ENCODE measurements around the gene SERPINH1. TPM values are rescaled to one million over a fixed set of nuclear protein-coding genes. Genes with fewer than 3 reads are reported as not detected.
A peak's percentile ranks its signal among the peaks of the same experiment; 100 is the strongest.

SERPINH1 gene
- total and polyA plus RNA-seq, 7 experiments from 2014 or later, result 2.9 to 19.9 (median 7.8) TPM

DNA sequence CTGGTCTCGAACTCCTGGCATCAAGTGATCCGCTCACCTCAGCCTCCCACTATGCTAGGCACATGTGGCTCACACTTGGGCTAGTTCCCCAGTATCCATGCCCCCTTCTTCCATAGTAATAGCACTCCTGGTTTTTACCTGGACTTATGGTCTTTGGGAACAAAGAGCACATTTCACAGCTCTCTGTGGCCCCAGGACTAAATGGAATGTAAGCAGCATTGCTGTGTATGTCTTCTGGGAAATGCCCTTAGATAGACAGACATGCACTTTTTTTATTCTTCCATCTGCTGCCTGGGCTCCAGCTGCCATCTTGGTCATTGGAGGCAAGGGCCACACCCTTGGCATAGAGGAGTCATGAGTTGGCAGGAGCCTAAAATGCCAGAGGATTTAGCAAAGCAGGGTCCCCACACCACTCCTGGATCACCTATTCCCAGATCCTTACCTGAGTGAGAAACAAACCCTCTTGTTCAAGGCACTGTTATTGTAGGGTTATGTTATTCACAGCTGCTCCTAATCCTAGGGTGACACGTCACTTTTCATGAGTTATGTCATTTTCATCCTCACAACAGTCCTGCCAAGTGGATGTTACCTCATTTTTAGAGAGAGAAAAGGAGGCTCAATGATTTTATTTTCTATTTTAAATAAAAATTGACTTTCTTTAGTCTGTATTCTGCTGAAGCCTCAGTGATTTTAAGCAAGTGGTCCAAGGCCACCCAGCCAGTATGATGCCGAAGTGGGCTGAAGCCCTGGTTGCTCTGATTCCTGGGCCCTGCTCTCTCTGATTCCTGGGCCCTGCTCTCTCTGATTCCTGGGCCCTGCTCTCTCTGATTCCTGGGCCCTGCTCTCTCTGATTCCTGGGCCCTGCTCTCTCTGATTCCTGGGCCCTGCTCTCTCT, 20.6 kb upstream of the SERPINH1 start:
- no peaks in the 10 kb centered on the region for H3K9me3 ChIP-seq (ENCODE audit: control insufficient read depth in 2 of 3, low read length in 3 of 3)
- H3K9me3 Mint-ChIP-seq, result no peaks in the 10 kb centered on the region
- peaks cover 0 to 6% (median 3%) of the 10 kb centered on the region in 5 donors for H3K27me3 Mint-ChIP-seq
- ChIA-PET CTCF (interaction anchor here (0.6 to 0.7 kb wide), 2 partner anchors 763 to 1916 kb away, joined by 3 to 7 read pairs; no protein-coding TSS in a partner anchor), POLR2A (no interaction called here)
- H3K36me3 Mint-ChIP-seq, result no peaks in the 10 kb centered on the region
- H3K36me3 ChIP-seq (ENCODE audit: control insufficient read depth in 2 of 3, insufficient read depth in 3 of 3, low read length in 3 of 3), result no peaks in the 10 kb centered on the region
- DNase-seq (no peak), ATAC-seq (no peak)
- intact Hi-C loops (cut with micrococcal nuclease), result no loop called here
- no peak overlapping the region for H3K27ac ChIP-seq (ENCODE audit: low read depth, low read length)
- H3K27ac Mint-ChIP-seq, result no peak overlapping the region
- H3K4me3 ChIP-seq (ENCODE audit: low read length), result no peak overlapping the region
- peaks cover 0 to 23% (median 0%) of the 10 kb centered on the region in 7 donors for H3K4me1 Mint-ChIP-seq
- no peak overlapping the region for H3K4me3 Mint-ChIP-seq
- no peaks in the 10 kb centered on the region for H3K27me3 ChIP-seq (ENCODE audit: control insufficient read depth in 2 of 2, insufficient read depth in 2 of 2, low read length in 2 of 2)
- peaks cover 0 to 11% of the 10 kb centered on the region in 2 donors for H3K4me1 ChIP-seq (ENCODE audit: control insufficient read depth in 2 of 2, insufficient read depth in 2 of 2, low read length in 2 of 2)

- no peak overlapping the region for H3K4me3 ChIP-seq (ENCODE audit: low read length)
- H3K9me3 ChIP-seq (ENCODE audit: control insufficient read depth in 2 of 3, low read length in 3 of 3), result no peaks in the 10 kb centered on the region
- intact Hi-C loops (cut with micrococcal nuclease), result no loop called here
- H3K27ac Mint-ChIP-seq, result peak overlapping the region in 1 of 9 donors; percentile 55
- no peaks in the 10 kb centered on the region for H3K9me3 Mint-ChIP-seq
- no peak overlapping the region for H3K4me3 Mint-ChIP-seq
- no peak overlapping the region for H3K27ac ChIP-seq (ENCODE audit: low read depth, low read length)
- H3K36me3 Mint-ChIP-seq, result no peaks in the 10 kb centered on the region
- no peaks in the 10 kb centered on the region for H3K36me3 ChIP-seq (ENCODE audit: control insufficient read depth in 2 of 3, insufficient read depth in 3 of 3, low read length in 3 of 3)
- ChIA-PET CTCF (no interaction called here), POLR2A (no interaction called here)
- H3K4me1 ChIP-seq (ENCODE audit: control insufficient read depth in 2 of 2, insufficient read depth in 2 of 2, low read length in 2 of 2), result peaks cover 0 to 6% of the 10 kb centered on the region in 2 donors
- ATAC-seq, result no peak
- peaks cover 0 to 6% (median 3%) of the 10 kb centered on the region in 5 donors for H3K27me3 Mint-ChIP-seq
- no peak for DNase-seq
- no peaks in the 10 kb centered on the region for H3K27me3 ChIP-seq (ENCODE audit: control insufficient read depth in 2 of 2, insufficient read depth in 2 of 2, low read length in 2 of 2)
- peaks cover 0 to 17% (median 0%) of the 10 kb centered on the region in 7 donors for H3K4me1 Mint-ChIP-seq
Measured at GRCh38 chr11:75542088-75542438, 20.0 kb upstream of the SERPINH1 start.

DNA sequence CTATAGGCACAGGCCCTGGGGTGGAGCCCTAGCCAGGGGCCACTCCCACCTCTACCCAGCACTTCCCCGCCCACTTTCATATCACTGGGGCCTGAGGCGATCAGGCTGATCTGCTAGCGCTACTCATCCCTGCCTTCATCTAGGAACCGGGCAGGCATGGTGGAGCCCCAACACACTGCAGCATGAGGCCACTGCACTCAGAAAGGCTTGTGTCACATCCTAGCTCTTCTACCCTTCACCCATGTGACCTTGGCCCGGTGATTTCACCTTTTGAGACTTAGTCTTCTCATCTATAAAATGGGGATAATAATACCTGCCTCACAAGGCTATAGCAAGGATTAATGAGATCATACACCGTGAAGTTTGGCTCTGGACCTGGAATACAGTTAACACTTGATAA, 18.2 kb upstream of the SERPINH1 start:
- Histone ChIP-seq H3K4me3 (ENCODE audit: low read length) (no peak overlapping the region), H3K27me3 (ENCODE audit: control insufficient read depth in 2 of 2, insufficient read depth in 2 of 2, low read length in 2 of 2) (no peaks in the 10 kb centered on the region), H3K9me3 (ENCODE audit: control insufficient read depth in 2 of 3, low read length in 3 of 3) (no peaks in the 10 kb centered on the region), H3K27ac (ENCODE audit: low read depth, low read length) (no peak overlapping the region), H3K4me1 (ENCODE audit: control insufficient read depth in 2 of 2, insufficient read depth in 2 of 2, low read length in 2 of 2) (no peaks in the 10 kb centered on the region), H3K36me3 (ENCODE audit: control insufficient read depth in 2 of 3, insufficient read depth in 3 of 3, low read length in 3 of 3) (no peaks in the 10 kb centered on the region)
- CTCF ChIA-PET, result no interaction called here
- Mint-ChIP-seq H3K27me3 (peaks cover 0 to 4% (median 3%) of the 10 kb centered on the region in 5 donors), H3K4me1 (peaks cover 0 to 7% (median 0%) of the 10 kb centered on the region in 7 donors), H3K4me3 (no peak overlapping the region), H3K36me3 (no peaks in the 10 kb centered on the region), H3K27ac (no peak overlapping the region), H3K9me3 (peaks cover 0 to 2% (median 0%) of the 10 kb centered on the region in 11 donors)
- ATAC-seq (no peak), DNase-seq (no peak)
- POLR2A ChIA-PET, result interaction anchor here (1.6 kb wide), 1 partner anchor 17 kb away, joined by 3 read pairs; no protein-coding TSS in a partner anchor
- intact Hi-C loops (cut with micrococcal nuclease), result no loop called here

GRCh38 chr11:75547177-75547576, 14.9 kb upstream of the SERPINH1 start:
- no peak for ATAC-seq
- ChIA-PET CTCF (no interaction called here), POLR2A (no interaction called here)
- Mint-ChIP-seq H3K4me1 (peaks cover 0 to 7% (median 0%) of the 10 kb centered on the region in 7 donors), H3K9me3 (peaks cover 0 to 3% (median 0%) of the 10 kb centered on the region in 11 donors), H3K4me3 (no peak overlapping the region), H3K36me3 (no peaks in the 10 kb centered on the region), H3K27ac (no peak overlapping the region), H3K27me3 (peaks cover 0 to 4% (median 3%) of the 10 kb centered on the region in 5 donors)
- H3K9me3 ChIP-seq (ENCODE audit: control insufficient read depth in 2 of 3, low read length in 3 of 3), result no peaks in the 10 kb centered on the region
- no peak for DNase-seq
- no peaks in the 10 kb centered on the region for H3K27me3 ChIP-seq (ENCODE audit: control insufficient read depth in 2 of 2, insufficient read depth in 2 of 2, low read length in 2 of 2)
- no peaks in the 10 kb centered on the region for H3K36me3 ChIP-seq (ENCODE audit: control insufficient read depth in 2 of 3, insufficient read depth in 3 of 3, low read length in 3 of 3)
- H3K4me3 ChIP-seq (ENCODE audit: low read length), result no peak overlapping the region
- H3K4me1 ChIP-seq (ENCODE audit: control insufficient read depth in 2 of 2, insufficient read depth in 2 of 2, low read length in 2 of 2), result no peaks in the 10 kb centered on the region
- intact Hi-C loops (cut with micrococcal nuclease), result loop anchor here (1.0 kb wide), 3 partner anchors 30 to 159 kb away; no protein-coding TSS in a partner anchor
- no peak overlapping the region for H3K27ac ChIP-seq (ENCODE audit: low read depth, low read length)

- H3K36me3 Mint-ChIP-seq, result no peaks in the 10 kb centered on the region
- ChIA-PET POLR2A (interaction anchor here (1.0 kb wide), 1 partner anchor 19 kb away, joined by 3 read pairs; no protein-coding TSS in a partner anchor), CTCF (no interaction called here)
- H3K4me1 Mint-ChIP-seq, result peaks cover 0 to 7% (median 0%) of the 10 kb centered on the region in 7 donors
- H3K27ac Mint-ChIP-seq, result no peak overlapping the region
- DNase-seq (no peak), ATAC-seq (peak; percentile 67)
- no peak overlapping the region for H3K27ac ChIP-seq (ENCODE audit: low read depth, low read length)
- H3K4me3 ChIP-seq (ENCODE audit: low read length), result no peak overlapping the region
- H3K27me3 Mint-ChIP-seq, result peaks cover 0 to 4% (median 3%) of the 10 kb centered on the region in 5 donors
- H3K9me3 ChIP-seq (ENCODE audit: control insufficient read depth in 2 of 3, low read length in 3 of 3), result no peaks in the 10 kb centered on the region
- no peaks in the 10 kb centered on the region for H3K27me3 ChIP-seq (ENCODE audit: control insufficient read depth in 2 of 2, insufficient read depth in 2 of 2, low read length in 2 of 2)
- intact Hi-C loops (cut with micrococcal nuclease), result loop anchor here (1.0 kb wide), 3 partner anchors 30 to 159 kb away; no protein-coding TSS in a partner anchor
- H3K9me3 Mint-ChIP-seq, result peaks cover 0 to 3% (median 0%) of the 10 kb centered on the region in 11 donors
- no peaks in the 10 kb centered on the region for H3K4me1 ChIP-seq (ENCODE audit: control insufficient read depth in 2 of 2, insufficient read depth in 2 of 2, low read length in 2 of 2)
- H3K4me3 Mint-ChIP-seq, result no peak overlapping the region
- H3K36me3 ChIP-seq (ENCODE audit: control insufficient read depth in 2 of 3, insufficient read depth in 3 of 3, low read length in 3 of 3), result no peaks in the 10 kb centered on the region
Measured at GRCh38 chr11:75547617-75548058, 14.4 kb upstream of the SERPINH1 start.

- ATAC-seq, result no peak
- no peak overlapping the region for H3K4me3 Mint-ChIP-seq
- no peak overlapping the region for H3K27ac ChIP-seq (ENCODE audit: low read depth, low read length)
- no peaks in the 10 kb centered on the region for H3K36me3 Mint-ChIP-seq
- no peak for DNase-seq
- H3K36me3 ChIP-seq (ENCODE audit: control insufficient read depth in 2 of 3, insufficient read depth in 3 of 3, low read length in 3 of 3), result no peaks in the 10 kb centered on the region
- peaks cover 0 to 4% (median 3%) of the 10 kb centered on the region in 5 donors for H3K27me3 Mint-ChIP-seq
- no peak overlapping the region for H3K4me3 ChIP-seq (ENCODE audit: low read length)
- no peak overlapping the region for H3K27ac Mint-ChIP-seq
- H3K4me1 Mint-ChIP-seq, result peaks cover 0 to 7% (median 0%) of the 10 kb centered on the region in 7 donors
- ChIA-PET CTCF (interaction anchor here (0.6 to 1.3 kb wide), 3 partner anchors 19 to 317 kb away, joined by 3 to 5 read pairs (median 4); no protein-coding TSS in a partner anchor), POLR2A (interaction anchor here (1.0 kb wide), 1 partner anchor 18 kb away, joined by 3 read pairs; no protein-coding TSS in a partner anchor)
- no peaks in the 10 kb centered on the region for H3K27me3 ChIP-seq (ENCODE audit: control insufficient read depth in 2 of 2, insufficient read depth in 2 of 2, low read length in 2 of 2)
- peaks cover 0 to 3% (median 0%) of the 10 kb centered on the region in 11 donors for H3K9me3 Mint-ChIP-seq
- H3K4me1 ChIP-seq (ENCODE audit: control insufficient read depth in 2 of 2, insufficient read depth in 2 of 2, low read length in 2 of 2), result no peaks in the 10 kb centered on the region
- intact Hi-C loops (cut with micrococcal nuclease), result no loop called here
- H3K9me3 ChIP-seq (ENCODE audit: control insufficient read depth in 2 of 3, low read length in 3 of 3), result no peaks in the 10 kb centered on the region
Measured at GRCh38 chr11:75548595-75549272, 13.3 kb upstream of the SERPINH1 start.

Data from naive thymus-derived CD4-positive, alpha-beta T cell (primary cell).